ENCODE data around the gene GRK5. TPM values are rescaled to one million over a fixed set of nuclear protein-coding genes. Genes with fewer than 3 reads are reported as not detected.

Gene GRK5
- total RNA-seq, 1 experiment from 2014 or later = 2.3 TPM

DNA sequence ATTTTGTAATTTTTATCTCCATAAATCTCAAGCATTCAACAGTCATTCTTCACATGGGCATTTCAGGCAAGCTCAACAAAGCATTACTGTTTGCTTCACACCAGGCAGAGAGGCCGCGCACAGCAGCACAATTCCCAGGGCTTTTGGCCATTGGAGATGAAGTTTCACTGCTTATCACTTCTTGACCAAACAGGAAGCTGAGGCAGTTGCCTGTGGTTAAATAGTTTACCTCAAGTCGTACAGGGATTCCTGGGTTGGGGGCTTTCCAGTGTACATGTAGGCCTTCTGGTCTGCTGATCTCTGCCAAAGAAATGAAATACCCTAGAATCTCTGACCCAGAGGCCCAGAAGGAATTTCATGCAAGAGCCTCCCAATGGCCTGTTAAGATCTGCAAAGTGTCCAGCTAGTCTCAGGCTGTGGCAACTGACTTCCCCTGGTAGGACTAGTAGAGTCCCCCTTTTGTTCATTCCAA, 17.5 kb upstream of the GRK5 start:
- no peaks in the 10 kb centered on the region for H3K27me3 Mint-ChIP-seq (ENCODE audit: low read depth)
- no peaks in the 10 kb centered on the region for H3K36me3 Mint-ChIP-seq
- ATAC-seq = no peak
- no peaks in the 10 kb centered on the region for H3K9me3 Mint-ChIP-seq
- no peak for DNase-seq (ENCODE audit: low spot score)
- CTCF ChIA-PET = interaction anchor here (0.5 to 4.2 kb wide), 5 partner anchors 9 to 299 kb away, joined by 3 to 39 read pairs (median 5); no protein-coding TSS in a partner anchor
- POLR2A ChIA-PET = no interaction called here
- H3K27ac Mint-ChIP-seq = no peak overlapping the region
- TF ChIP-seq, protein P1, sequence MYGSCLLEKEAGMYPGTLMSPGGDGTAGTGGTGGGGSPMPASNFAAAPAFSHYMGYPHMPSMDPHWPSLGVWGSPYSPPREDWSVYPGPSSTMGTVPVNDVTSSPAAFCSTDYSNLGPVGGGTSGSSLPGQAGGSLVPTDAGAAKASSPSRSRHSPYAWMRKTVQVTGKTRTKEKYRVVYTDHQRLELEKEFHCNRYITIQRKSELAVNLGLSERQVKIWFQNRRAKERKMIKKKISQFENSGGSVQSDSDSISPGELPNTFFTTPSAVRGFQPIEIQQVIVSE (CRISPR knock-in tag; IDR thresholded peaks at IDR 0.05; ENCODE audit: borderline replicate concordance) = no peak
- TF ChIP-seq GTF2I (CRISPR knock-in tag; conservative IDR thresholded peaks at IDR 0.05) = no peak
- TF ChIP-seq, protein P2, sequence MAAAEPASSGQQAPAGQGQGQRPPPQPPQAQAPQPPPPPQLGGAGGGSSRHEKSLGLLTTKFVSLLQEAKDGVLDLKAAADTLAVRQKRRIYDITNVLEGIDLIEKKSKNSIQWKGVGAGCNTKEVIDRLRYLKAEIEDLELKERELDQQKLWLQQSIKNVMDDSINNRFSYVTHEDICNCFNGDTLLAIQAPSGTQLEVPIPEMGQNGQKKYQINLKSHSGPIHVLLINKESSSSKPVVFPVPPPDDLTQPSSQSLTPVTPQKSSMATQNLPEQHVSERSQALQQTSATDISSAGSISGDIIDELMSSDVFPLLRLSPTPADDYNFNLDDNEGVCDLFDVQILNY (CRISPR knock-in tag; IDR thresholded peaks at IDR 0.05) = no peak
- no peak for TF ChIP-seq ZNF232 (CRISPR knock-in tag; IDR thresholded peaks at IDR 0.05)
- TF ChIP-seq, protein P3, sequence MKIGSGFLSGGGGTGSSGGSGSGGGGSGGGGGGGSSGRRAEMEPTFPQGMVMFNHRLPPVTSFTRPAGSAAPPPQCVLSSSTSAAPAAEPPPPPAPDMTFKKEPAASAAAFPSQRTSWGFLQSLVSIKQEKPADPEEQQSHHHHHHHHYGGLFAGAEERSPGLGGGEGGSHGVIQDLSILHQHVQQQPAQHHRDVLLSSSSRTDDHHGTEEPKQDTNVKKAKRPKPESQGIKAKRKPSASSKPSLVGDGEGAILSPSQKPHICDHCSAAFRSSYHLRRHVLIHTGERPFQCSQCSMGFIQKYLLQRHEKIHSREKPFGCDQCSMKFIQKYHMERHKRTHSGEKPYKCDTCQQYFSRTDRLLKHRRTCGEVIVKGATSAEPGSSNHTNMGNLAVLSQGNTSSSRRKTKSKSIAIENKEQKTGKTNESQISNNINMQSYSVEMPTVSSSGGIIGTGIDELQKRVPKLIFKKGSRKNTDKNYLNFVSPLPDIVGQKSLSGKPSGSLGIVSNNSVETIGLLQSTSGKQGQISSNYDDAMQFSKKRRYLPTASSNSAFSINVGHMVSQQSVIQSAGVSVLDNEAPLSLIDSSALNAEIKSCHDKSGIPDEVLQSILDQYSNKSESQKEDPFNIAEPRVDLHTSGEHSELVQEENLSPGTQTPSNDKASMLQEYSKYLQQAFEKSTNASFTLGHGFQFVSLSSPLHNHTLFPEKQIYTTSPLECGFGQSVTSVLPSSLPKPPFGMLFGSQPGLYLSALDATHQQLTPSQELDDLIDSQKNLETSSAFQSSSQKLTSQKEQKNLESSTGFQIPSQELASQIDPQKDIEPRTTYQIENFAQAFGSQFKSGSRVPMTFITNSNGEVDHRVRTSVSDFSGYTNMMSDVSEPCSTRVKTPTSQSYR (CRISPR knock-in tag; IDR thresholded peaks at IDR 0.05) = no peak
- no peak for TF ChIP-seq NR1H2 (CRISPR knock-in tag; IDR thresholded peaks at IDR 0.05)
- TF ChIP-seq ZNF138 (CRISPR knock-in tag; conservative IDR thresholded peaks at IDR 0.05) = no peak
- H3K4me1 Mint-ChIP-seq = no peaks in the 10 kb centered on the region
- H3K4me3 Mint-ChIP-seq = no peak overlapping the region

- no peak overlapping the region for H3K27ac Mint-ChIP-seq
- H3K4me3 Mint-ChIP-seq = no peak overlapping the region
- ATAC-seq = no peak
- no peak for DNase-seq (ENCODE audit: low spot score)
- H3K4me1 Mint-ChIP-seq = no peaks in the 10 kb centered on the region
- H3K9me3 Mint-ChIP-seq = no peaks in the 10 kb centered on the region
- no peaks in the 10 kb centered on the region for H3K36me3 Mint-ChIP-seq
- no peaks in the 10 kb centered on the region; the same call in 1 of the 2 replicates for H3K27me3 Mint-ChIP-seq (ENCODE audit: low read depth)
- ChIA-PET CTCF (interaction anchor here (0.8 to 4.2 kb wide), 4 partner anchors 8 to 254 kb away, joined by 3 to 39 read pairs (median 4); no protein-coding TSS in a partner anchor), POLR2A (interaction anchor here (0.7 kb wide), 1 partner anchor 83 kb away, joined by 3 read pairs; no protein-coding TSS in a partner anchor)
- no peak for TF ChIP-seq CTCF (IDR thresholded peaks at IDR 0.05)
- TF ChIP-seq SMAD3 (CRISPR knock-in tag; IDR thresholded peaks at IDR 0.05; ENCODE audit: borderline replicate concordance) = no peak
- no peak for TF ChIP-seq ZNF317 (CRISPR knock-in tag; IDR thresholded peaks at IDR 0.05; ENCODE audit: borderline replicate concordance, low read depth)
- TF ChIP-seq USF2 (CRISPR knock-in tag; IDR thresholded peaks at IDR 0.05) = no peak
- TF ChIP-seq ZNF232 (CRISPR knock-in tag; IDR thresholded peaks at IDR 0.05) = no peak
- no peak for TF ChIP-seq ETV6 (CRISPR knock-in tag; IDR thresholded peaks at IDR 0.05)
- no peak for TF ChIP-seq KAT7 (CRISPR knock-in tag; IDR thresholded peaks at IDR 0.05; ENCODE audit: borderline replicate concordance)
- TF ChIP-seq, protein P4, sequence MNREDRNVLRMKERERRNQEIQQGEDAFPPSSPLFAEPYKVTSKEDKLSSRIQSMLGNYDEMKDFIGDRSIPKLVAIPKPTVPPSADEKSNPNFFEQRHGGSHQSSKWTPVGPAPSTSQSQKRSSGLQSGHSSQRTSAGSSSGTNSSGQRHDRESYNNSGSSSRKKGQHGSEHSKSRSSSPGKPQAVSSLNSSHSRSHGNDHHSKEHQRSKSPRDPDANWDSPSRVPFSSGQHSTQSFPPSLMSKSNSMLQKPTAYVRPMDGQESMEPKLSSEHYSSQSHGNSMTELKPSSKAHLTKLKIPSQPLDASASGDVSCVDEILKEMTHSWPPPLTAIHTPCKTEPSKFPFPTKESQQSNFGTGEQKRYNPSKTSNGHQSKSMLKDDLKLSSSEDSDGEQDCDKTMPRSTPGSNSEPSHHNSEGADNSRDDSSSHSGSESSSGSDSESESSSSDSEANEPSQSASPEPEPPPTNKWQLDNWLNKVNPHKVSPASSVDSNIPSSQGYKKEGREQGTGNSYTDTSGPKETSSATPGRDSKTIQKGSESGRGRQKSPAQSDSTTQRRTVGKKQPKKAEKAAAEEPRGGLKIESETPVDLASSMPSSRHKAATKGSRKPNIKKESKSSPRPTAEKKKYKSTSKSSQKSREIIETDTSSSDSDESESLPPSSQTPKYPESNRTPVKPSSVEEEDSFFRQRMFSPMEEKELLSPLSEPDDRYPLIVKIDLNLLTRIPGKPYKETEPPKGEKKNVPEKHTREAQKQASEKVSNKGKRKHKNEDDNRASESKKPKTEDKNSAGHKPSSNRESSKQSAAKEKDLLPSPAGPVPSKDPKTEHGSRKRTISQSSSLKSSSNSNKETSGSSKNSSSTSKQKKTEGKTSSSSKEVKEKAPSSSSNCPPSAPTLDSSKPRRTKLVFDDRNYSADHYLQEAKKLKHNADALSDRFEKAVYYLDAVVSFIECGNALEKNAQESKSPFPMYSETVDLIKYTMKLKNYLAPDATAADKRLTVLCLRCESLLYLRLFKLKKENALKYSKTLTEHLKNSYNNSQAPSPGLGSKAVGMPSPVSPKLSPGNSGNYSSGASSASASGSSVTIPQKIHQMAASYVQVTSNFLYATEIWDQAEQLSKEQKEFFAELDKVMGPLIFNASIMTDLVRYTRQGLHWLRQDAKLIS (CRISPR knock-in tag; IDR thresholded peaks at IDR 0.05; ENCODE audit: borderline replicate concordance) = no peak
- TF ChIP-seq PRRX2 (CRISPR knock-in tag; IDR thresholded peaks at IDR 0.05) = no peak
- no peak for TF ChIP-seq GABPB1 (CRISPR knock-in tag; IDR thresholded peaks at IDR 0.05)
- no peak for TF ChIP-seq ZNF671 (CRISPR knock-in tag; IDR thresholded peaks at IDR 0.05)
- TF ChIP-seq AR (CRISPR knock-in tag; IDR thresholded peaks at IDR 0.05) = no peak
- TF ChIP-seq JUN (CRISPR knock-in tag; IDR thresholded peaks at IDR 0.05) = no peak
These were observed 17.0 kb upstream of the GRK5 start for GRCh38 chr10:119190353-119190752.
